ENCODE measurements around the gene BHLHE40. TPM values are rescaled to one million over a fixed set of nuclear protein-coding genes. Genes with fewer than 3 reads are reported as not detected.

The BHLHE40 gene
- total and polyA plus RNA-seq, 10 of the 15 experiments (the other 5 are each of a cell fraction or from before 2014, with no cell fraction given): 25.2 to 106 (median 51.4) TPM

DNA sequence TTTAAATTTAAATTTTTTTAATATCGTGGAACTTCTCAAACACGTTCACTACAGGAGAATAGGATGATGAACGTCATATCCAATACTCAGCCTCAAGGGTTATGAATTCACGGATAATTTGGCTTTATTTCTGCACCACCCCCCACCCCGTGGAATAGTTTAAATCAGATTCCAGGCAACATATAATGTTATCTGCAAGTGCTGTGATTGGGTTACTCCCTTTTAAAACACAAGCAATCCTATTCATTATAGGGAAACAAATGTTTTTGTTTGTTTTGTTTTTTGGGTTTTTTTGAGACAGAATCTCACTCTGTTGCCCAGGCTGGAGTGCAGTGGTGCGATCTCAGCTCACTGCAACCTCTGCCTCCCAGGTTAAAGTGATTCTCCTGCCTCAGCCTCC, 30.9 kb downstream of the BHLHE40 start:
- no peak for TF ChIP-seq BACH1 (IDR thresholded peaks at IDR 0.05; ENCODE audit: borderline replicate concordance)
- TF ChIP-seq TAF1 (IDR thresholded peaks at IDR 0.05; ENCODE audit: borderline replicate concordance, low read depth, low read length): no peak
- TF ChIP-seq MEF2B (IDR thresholded peaks at IDR 0.05; ENCODE audit: partially characterized antibody, poor library complexity, severe bottlenecking): no peak
- no peak for TF ChIP-seq KDM1A (IDR thresholded peaks at IDR 0.05; ENCODE audit: borderline replicate concordance)
- TF ChIP-seq, protein P1, sequence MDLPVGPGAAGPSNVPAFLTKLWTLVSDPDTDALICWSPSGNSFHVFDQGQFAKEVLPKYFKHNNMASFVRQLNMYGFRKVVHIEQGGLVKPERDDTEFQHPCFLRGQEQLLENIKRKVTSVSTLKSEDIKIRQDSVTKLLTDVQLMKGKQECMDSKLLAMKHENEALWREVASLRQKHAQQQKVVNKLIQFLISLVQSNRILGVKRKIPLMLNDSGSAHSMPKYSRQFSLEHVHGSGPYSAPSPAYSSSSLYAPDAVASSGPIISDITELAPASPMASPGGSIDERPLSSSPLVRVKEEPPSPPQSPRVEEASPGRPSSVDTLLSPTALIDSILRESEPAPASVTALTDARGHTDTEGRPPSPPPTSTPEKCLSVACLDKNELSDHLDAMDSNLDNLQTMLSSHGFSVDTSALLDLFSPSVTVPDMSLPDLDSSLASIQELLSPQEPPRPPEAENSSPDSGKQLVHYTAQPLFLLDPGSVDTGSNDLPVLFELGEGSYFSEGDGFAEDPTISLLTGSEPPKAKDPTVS (IDR thresholded peaks at IDR 0.05; ENCODE audit: low read depth, low read length): no peak
- no peak for TF ChIP-seq ZBED1 (IDR thresholded peaks at IDR 0.05; ENCODE audit: borderline replicate concordance)
- TF ChIP-seq RBBP5 (conservative IDR thresholded peaks at IDR 0.05): no peak
- TF ChIP-seq SIN3A (IDR thresholded peaks at IDR 0.05; ENCODE audit: low read depth, low read length): no peak
- TF ChIP-seq, protein P2, sequence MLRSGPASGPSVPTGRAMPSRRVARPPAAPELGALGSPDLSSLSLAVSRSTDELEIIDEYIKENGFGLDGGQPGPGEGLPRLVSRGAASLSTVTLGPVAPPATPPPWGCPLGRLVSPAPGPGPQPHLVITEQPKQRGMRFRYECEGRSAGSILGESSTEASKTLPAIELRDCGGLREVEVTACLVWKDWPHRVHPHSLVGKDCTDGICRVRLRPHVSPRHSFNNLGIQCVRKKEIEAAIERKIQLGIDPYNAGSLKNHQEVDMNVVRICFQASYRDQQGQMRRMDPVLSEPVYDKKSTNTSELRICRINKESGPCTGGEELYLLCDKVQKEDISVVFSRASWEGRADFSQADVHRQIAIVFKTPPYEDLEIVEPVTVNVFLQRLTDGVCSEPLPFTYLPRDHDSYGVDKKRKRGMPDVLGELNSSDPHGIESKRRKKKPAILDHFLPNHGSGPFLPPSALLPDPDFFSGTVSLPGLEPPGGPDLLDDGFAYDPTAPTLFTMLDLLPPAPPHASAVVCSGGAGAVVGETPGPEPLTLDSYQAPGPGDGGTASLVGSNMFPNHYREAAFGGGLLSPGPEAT (IDR thresholded peaks at IDR 0.05; ENCODE audit: low read depth): no peak
- no peak for TF ChIP-seq NRF1 (conservative IDR thresholded peaks at IDR 0.05; ENCODE audit: low read depth, low read length)
- no peak for TF ChIP-seq ZNF274 (IDR thresholded peaks at IDR 0.05; ENCODE audit: insufficient read depth, insufficient read length)
- no peak for TF ChIP-seq TCF7 (IDR thresholded peaks at IDR 0.05; ENCODE audit: borderline replicate concordance)
- Histone ChIP-seq H3K79me2 (ENCODE audit: control insufficient read depth, insufficient read depth, low read length) (no peaks in the 10 kb centered on the region), H3K9ac (ENCODE audit: control insufficient read depth, insufficient read depth, low read length) (no peak overlapping the region), H3K27ac (ENCODE audit: control insufficient read depth, insufficient read depth) (no peak overlapping the region), H3K4me2 (ENCODE audit: control insufficient read depth, insufficient read depth) (no peak overlapping the region), H4K20me1 (ENCODE audit: control insufficient read depth, insufficient read depth) (no peaks in the 10 kb centered on the region), H3K9me3 (replicated peaks; ENCODE audit: control insufficient read depth, insufficient read depth, low read length) (no peaks in the 10 kb centered on the region), H3K4me1 (ENCODE audit: control insufficient read depth, insufficient read depth, low read length) (peaks cover 72% of the 10 kb centered on the region), H3K4me3 (no peak overlapping the region), H3K36me3 (ENCODE audit: control insufficient read depth in 2 of 2, insufficient read depth in 2 of 2, low read length in 1 of 2) (no peaks in the 10 kb centered on the region), H2AFZ (ENCODE audit: control insufficient read depth, low read depth, low read length) (no peak overlapping the region), H3K27me3 (replicated peaks in 1 of 2; ENCODE audit: control insufficient read depth in 2 of 2, insufficient read depth in 2 of 2, low read length in 1 of 2) (no peaks in the 10 kb centered on the region)
- no TSS peak for BruUV-seq (replicated peaks)
- intact Hi-C loops (cut with micrococcal nuclease; ENCODE audit: unreplicated experiment) (loop anchor here (2.0 to 10.0 kb wide), 2 partner anchors 47 to 185 kb away; no protein-coding TSS in a partner anchor), in situ Hi-C loops (cut with MboI) (no loop called here)
- 89% methylated on average over 6 of the region's 6 CpGs for WGBS (ENCODE audit: insufficient coverage, insufficient replicate concordance, low lambda C conversion rate, missing lambda C conversion rate)
- CTCF ChIA-PET: interaction anchor here (1.2 to 23.1 kb wide), 2 partner anchors 28 to 159 kb away, joined by 3 to 330 read pairs; partner anchors contain the start of gene BHLHE40
- no peak for ATAC-seq
- SMC1A ChIA-PET (ENCODE audit: uncharacterized antibody, unreplicated experiment): interaction anchor here (1.2 to 5.0 kb wide), 6 partner anchors 14 to 254 kb away, joined by 3 to 116 read pairs (median 34); partner anchors contain the start of gene BHLHE40
- RAD21 ChIA-PET (ENCODE audit: unreplicated experiment): interaction anchor here (2.4 to 16.6 kb wide), 4 partner anchors 16 to 234 kb away, joined by 9 to 421 read pairs (median 60); partner anchors contain the start of gene BHLHE40
- DNase-seq (ENCODE audit: low read depth, low spot score): no peak
- no peak for FAIRE-seq
- POLR2A ChIA-PET: interaction anchor here (1.1 to 5.0 kb wide), 3 partner anchors 13 to 166 kb away, joined by 4 to 72 read pairs (median 48); partner anchors contain the start of gene BHLHE40

All from GM12878 (cell line).